K562 (cell line): ENCODE data around the gene ASIP. TPM values are rescaled to one million over a fixed set of nuclear protein-coding genes. Genes with fewer than 3 reads are reported as not detected.

Source experiments
- ASH1L ChIP-seq: fragments of 450-650 bp; IDR thresholded peaks from 2 replicates; pipeline ENCODE4 v1.6.1; 2018; ENCODE audit warnings: borderline replicate concordance, mild to moderate bottlenecking, low read depth; ENCODE audit not compliant: partially characterized antibody
- BRCA1 ChIP-seq, 2 experiments: fragments of 450-650 bp in 1 of 2; sonication (generic) in 1 of 2; formaldehyde crosslinking in 1 of 2; IDR thresholded peaks; 2 replicates each; pipeline versions ENCODE4 v1.5.0 to v1.6.1; 2017 to 2020; ENCODE audit warnings: mild to moderate bottlenecking in 1 of 2, missing genetic modification reagents in 1 of 2
- CBFA2T2 ChIP-seq: fragments of 450-650 bp; conservative IDR thresholded peaks from 2 replicates; pipeline ENCODE4 v1.6.1; 2017; ENCODE audit warnings: mild to moderate bottlenecking
- ELF2 ChIP-seq: fragments of 250-450 bp; sonication (Bioruptor Pico); IDR thresholded peaks from 2 replicates; pipeline ENCODE4 v1.5.0; 2021; ENCODE audit warnings: mild to moderate bottlenecking
- ELF4 ChIP-seq: fragments of 450-650 bp; formaldehyde crosslinking; IDR thresholded peaks from 2 replicates; pipeline ENCODE4 v1.4.0; 2022; ENCODE audit warnings: missing genetic modification characterization
- FOXA1 ChIP-seq: fragments of 450-650 bp; IDR thresholded peaks from 2 replicates; pipeline ENCODE4 v1.6.1; 2016; ENCODE audit warnings: mild to moderate bottlenecking, borderline replicate concordance
- FOXK1 ChIP-seq: sonication (generic); formaldehyde crosslinking; IDR thresholded peaks from 2 replicates; pipeline ENCODE4 v1.8.0; 2022; ENCODE audit warnings: missing genetic modification reagents, mild to moderate bottlenecking, borderline replicate concordance
- GABPA ChIP-seq: fragments of 200-800 bp; sonication (Bioruptor generic); conservative IDR thresholded peaks from 2 replicates; pipeline ENCODE4 v1.6.1; 2016; ENCODE audit warnings: low read depth, missing genetic modification characterization, missing compliant biosample characterization
- GATAD2A ChIP-seq: fragments of 450-650 bp; IDR thresholded peaks from 2 replicates; pipeline ENCODE4 v1.6.1; 2017
- GMEB1 ChIP-seq: fragments of 250-450 bp; sonication (Bioruptor Pico); IDR thresholded peaks from 2 replicates; pipeline ENCODE4 v1.4.0; 2020; ENCODE audit warnings: mild to moderate bottlenecking
- KLF6 ChIP-seq: fragments of 250-450 bp; sonication (Bioruptor Pico); IDR thresholded peaks from 2 replicates; pipeline ENCODE4 v1.4.0; 2020; ENCODE audit warnings: mild to moderate bottlenecking, moderate library complexity, borderline replicate concordance
- NUFIP1 ChIP-seq: fragments of 450-650 bp; IDR thresholded peaks from 2 replicates; pipeline ENCODE4 v1.6.1; 2018; ENCODE audit not compliant: partially characterized antibody
- RREB1 ChIP-seq: fragments of 250-450 bp; sonication (Bioruptor Pico); IDR thresholded peaks from 2 replicates; pipeline ENCODE4 v1.4.0; 2020
- RUNX1 ChIP-seq: sonication (generic); IDR thresholded peaks from 2 replicates; pipeline ENCODE4 v1.6.1; 2016; ENCODE audit warnings: antibody characterized with exemption, low read depth
- SAFB2 ChIP-seq: fragments of 200-400 bp; formaldehyde crosslinking; IDR thresholded peaks from 2 replicates; pipeline ENCODE4 v1.6.1; 2018; ENCODE audit warnings: borderline replicate concordance, low read length, low read depth, moderate library complexity; ENCODE audit not compliant: severe bottlenecking
- SRF ChIP-seq, 2 experiments: fragments of 250-450, 450-650 bp in 1 of 2; sonication (Bioruptor Pico) in 1 of 2; sonication (generic) in 1 of 2; formaldehyde crosslinking; IDR thresholded peaks; 2 replicates each; pipeline versions ENCODE4 v1.5.0 to v1.5.1; 2020 to 2022; ENCODE audit warnings: mild to moderate bottlenecking in 1 of 2, missing genetic modification reagents in 1 of 2
- SRSF3 ChIP-seq: fragments of 200-400 bp; formaldehyde crosslinking; IDR thresholded peaks from 2 replicates; pipeline ENCODE4 v1.6.1; 2016; ENCODE audit warnings: mild to moderate bottlenecking, low read length, moderate library complexity; ENCODE audit not compliant: insufficient read depth
- STAT5B ChIP-seq: fragments of 250-450 bp; sonication (Bioruptor Pico); IDR thresholded peaks from 2 replicates; pipeline ENCODE4 v1.8.0; 2021; ENCODE audit warnings: mild to moderate bottlenecking, inconsistent platforms
- TCF7 ChIP-seq: sonication (generic); IDR thresholded peaks from 2 replicates; pipeline ENCODE4 v1.6.1; 2016; ENCODE audit warnings: antibody characterized with exemption, borderline replicate concordance
- TOE1 ChIP-seq, 2 experiments: fragments of 450-650 bp in 1 of 2; sonication (generic) in 1 of 2; formaldehyde crosslinking in 1 of 2; IDR thresholded peaks; 2 replicates each; pipeline versions ENCODE4 v1.7.1 to v1.8.0; 2016 to 2022; ENCODE audit warnings: borderline replicate concordance in 2 of 2, mild to moderate bottlenecking in 2 of 2, antibody characterized with exemption in 1 of 2, inconsistent platforms in 1 of 2, low read depth in 1 of 2, missing genetic modification reagents in 1 of 2, moderate library complexity in 1 of 2
- ZFP30 ChIP-seq: fragments of 250-450 bp; sonication (Bioruptor Pico); IDR thresholded peaks from 2 replicates; pipeline ENCODE4 v1.8.0; 2022; ENCODE audit warnings: moderate library complexity, mild to moderate bottlenecking, inconsistent platforms, borderline replicate concordance
- ZNF184 ChIP-seq: sonication (generic); formaldehyde crosslinking; IDR thresholded peaks from 2 replicates; pipeline ENCODE4 v1.5.0; 2020; ENCODE audit warnings: missing genetic modification reagents
- polyA plus RNA-seq, 8 experiments: library from polyadenylated mRNA; depleted of rRNA in 4 of 8; stranded (reverse) in 5 of 8; unstranded in 3 of 8; fragments of >200 nt; fragmentation: Nextera tagmentation in 2 of 8; fragmentation: Illumina TruSeq in 1 of 8; extraction: Ambion mirVana in 2 of 8; extraction: Trizol in 1 of 8; gene quantifications; 2 replicates each; pipeline versions ENCODE4 v1.2.1 to v1.2.3, GENCODE V29; 2011 to 2014; ENCODE audit warnings: inconsistent platforms in 1 of 8, missing spikeins in 1 of 8
- total RNA-seq, 7 experiments: library from RNA; depleted of rRNA in 6 of 7; stranded (reverse); fragments of >200 nt in 6 of 7; fragmentation: Illumina TruSeq in 2 of 7; extraction: Trizol in 2 of 7; gene quantifications; 2 replicates each; pipeline versions ENCODE4 v1.2.1 to v1.2.3, GENCODE V29; 2011 to 2021; ENCODE audit warnings: low replicate concordance in 1 of 7

The ASIP gene
- total and polyA plus RNA-seq, 9 of the 15 experiments (the other 6 are each of a cell fraction or from before 2014, with no cell fraction given): not detected

GRCh38 chr20:34215711-34216381 lies 25.4 kb upstream of the ASIP start (continued):
- TF ChIP-seq GMEB1 (CRISPR knock-in tag) (0 out of 2 replicates have a peak, but pooled peaks have one; percentile 32), GABPA (tag) (no peak), BRCA1 (IDR thresholded peaks at IDR 0.05) (no peak), BRCA1 (CRISPR knock-in tag; IDR thresholded peaks at IDR 0.05) (no peak), FOXK1 (CRISPR knock-in tag) (no peak), ZNF184 (CRISPR knock-in tag) (no peak), RREB1 (CRISPR knock-in tag) (no peak), RUNX1 (no peak), FOXA1 (no peak), ZFP30 (CRISPR knock-in tag) (no peak), SRF (CRISPR knock-in tag; IDR thresholded peaks at IDR 0.05) (no peak), TCF7 (no peak), CBFA2T2 (no peak), GATAD2A (no peak), ELF4 (CRISPR knock-in tag) (no peak), KLF6 (CRISPR knock-in tag) (no peak), ASH1L (no peak), NUFIP1 (no peak), SRSF3 (no peak), STAT5B (no peak), ELF2 (no peak), SAFB2 (no peak), TOE1 (IDR thresholded peaks at IDR 0.05; ENCODE audit: borderline replicate concordance) (no peak), TOE1 (CRISPR knock-in tag; IDR thresholded peaks at IDR 0.05; ENCODE audit: borderline replicate concordance, low read depth) (no peak)
